Measurements from ENCODE around the gene SAXO2.
"Not testable (repeated sequence)": the region's sequence is repeated elsewhere in the genome, so short reads cannot be mapped to it uniquely, and the experiment has no call there.

The SAXO2 gene

DNA sequence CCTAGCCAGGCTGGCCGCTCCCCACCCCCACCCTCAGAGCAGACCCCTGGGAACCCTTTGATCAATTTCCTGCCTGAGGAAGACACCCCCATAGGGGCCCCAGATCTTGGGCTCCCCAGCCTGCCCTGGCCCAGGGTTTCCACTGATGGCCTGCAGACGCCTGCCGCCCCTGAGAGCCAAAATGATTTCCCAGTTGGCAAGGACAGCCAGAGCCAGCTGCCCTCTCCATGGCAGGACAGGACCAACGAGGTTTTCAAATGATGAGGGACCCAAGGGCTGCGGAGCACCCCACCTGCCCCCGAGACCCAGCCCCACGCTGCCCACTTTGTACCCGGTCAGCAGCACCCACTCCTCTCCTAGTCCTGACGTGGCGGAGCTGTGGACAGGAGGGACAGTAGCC lies 64.8 kb downstream of the SAXO2 start:
- H3K4me1 ChIP-seq (ENCODE audit: control insufficient read depth, insufficient read depth, low read length); H3K4me3 ChIP-seq (ENCODE audit: low read depth, low read length); H3K9me3 ChIP-seq (ENCODE audit: control insufficient read depth, insufficient read depth, low read depth, low read length); H3K27ac ChIP-seq (ENCODE audit: low read depth, low read length); H3K36me3 ChIP-seq (ENCODE audit: control insufficient read depth, insufficient read depth, low read length); H3K9ac ChIP-seq (ENCODE audit: low read length); H3K27me3 ChIP-seq (ENCODE audit: control insufficient read depth, insufficient read depth, low read length): not testable (repeated sequence)

DNA sequence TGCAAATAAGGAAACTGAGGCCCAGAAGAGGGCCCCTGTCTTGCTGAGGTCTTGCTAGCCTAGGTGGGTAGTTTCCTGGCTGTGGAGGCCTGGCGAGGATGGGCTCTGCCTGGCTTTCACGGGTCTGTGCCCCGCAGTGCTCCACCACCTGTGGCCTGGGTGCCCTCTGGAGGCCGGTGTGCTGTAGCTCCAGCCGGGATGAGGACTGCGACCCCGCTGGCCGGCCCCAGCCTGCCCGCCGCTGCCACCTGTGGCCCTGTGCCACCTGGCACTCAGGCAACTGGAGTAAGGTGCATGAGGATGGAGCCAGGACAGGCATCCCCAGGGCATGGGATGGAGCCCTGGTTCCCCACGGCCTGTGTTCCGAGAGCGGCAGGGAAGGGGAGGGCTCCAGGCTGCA lies 66.4 kb downstream of the SAXO2 start:
- not testable (repeated sequence) for H3K27me3 ChIP-seq (ENCODE audit: control insufficient read depth, insufficient read depth, low read length); H3K9ac ChIP-seq (ENCODE audit: low read length); H3K4me3 ChIP-seq (ENCODE audit: low read depth, low read length); H3K9me3 ChIP-seq (ENCODE audit: control insufficient read depth, insufficient read depth, low read depth, low read length); H3K36me3 ChIP-seq (ENCODE audit: control insufficient read depth, insufficient read depth, low read length); H3K27ac ChIP-seq (ENCODE audit: low read depth, low read length); H3K4me1 ChIP-seq (ENCODE audit: control insufficient read depth, insufficient read depth, low read length)

DNA sequence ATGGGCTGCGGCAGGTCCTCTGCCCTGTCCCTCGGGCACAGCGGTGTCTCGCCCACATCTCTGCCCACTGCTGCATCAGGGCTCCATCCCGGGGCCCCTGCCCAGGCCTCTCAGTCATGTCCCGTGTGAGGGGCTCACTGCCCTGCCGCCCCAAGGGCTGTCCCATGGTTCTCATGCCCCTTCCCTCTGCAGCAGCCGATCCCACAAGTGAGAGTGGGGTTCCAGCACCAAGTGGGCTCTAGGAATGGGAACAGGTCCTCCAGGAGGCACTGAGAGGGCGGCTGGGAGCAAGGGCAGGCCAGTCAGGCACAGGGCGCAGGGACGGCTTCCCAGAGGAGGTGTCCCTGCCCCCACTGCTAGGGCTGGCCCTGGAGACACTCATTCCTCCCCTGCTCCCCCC lies 68.3 kb downstream of the SAXO2 start:
- not testable (repeated sequence) for H3K36me3 ChIP-seq (ENCODE audit: control insufficient read depth, insufficient read depth, low read length); H3K27ac ChIP-seq (ENCODE audit: low read depth, low read length); H3K9me3 ChIP-seq (ENCODE audit: control insufficient read depth, insufficient read depth, low read depth, low read length); H3K4me3 ChIP-seq (ENCODE audit: low read depth, low read length); H3K4me1 ChIP-seq (ENCODE audit: control insufficient read depth, insufficient read depth, low read length); H3K9ac ChIP-seq (ENCODE audit: low read length); H3K27me3 ChIP-seq (ENCODE audit: control insufficient read depth, insufficient read depth, low read length)

DNA sequence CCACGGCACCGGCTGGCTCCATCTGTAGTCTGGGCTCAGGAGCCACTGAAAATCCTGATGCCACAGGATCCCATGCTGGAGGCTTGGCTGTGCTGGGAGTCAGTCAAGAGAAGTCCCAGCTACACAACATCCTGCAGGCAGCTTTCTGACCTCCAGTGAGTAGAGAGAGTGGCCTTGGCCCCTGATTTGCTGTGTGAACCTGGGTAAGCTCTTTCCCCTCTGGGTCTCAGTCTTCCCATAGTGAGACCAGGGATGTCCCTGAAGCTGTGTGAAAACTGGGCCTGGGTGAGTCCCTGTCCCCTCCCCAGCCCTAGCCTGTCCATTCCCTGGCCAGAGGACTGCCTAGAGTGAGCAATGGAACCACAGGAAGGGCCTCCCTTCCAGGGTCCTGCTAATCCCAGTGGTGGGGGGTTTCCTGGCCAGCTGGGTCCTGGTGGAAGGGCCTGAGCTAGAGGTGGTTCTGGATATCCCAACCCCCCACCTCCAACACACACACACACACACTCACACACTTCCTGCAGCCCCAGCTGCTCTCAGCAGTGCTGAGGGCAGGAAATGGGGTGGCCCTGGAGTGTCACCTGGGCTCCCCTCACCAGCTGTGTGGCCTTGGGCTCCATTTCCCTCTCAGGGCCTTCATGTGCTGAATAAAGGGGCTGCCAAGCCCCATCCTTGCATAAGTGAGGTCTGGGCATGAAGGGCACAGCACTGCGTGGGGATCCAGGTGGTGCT lies 69.1 kb downstream of the SAXO2 start:
- H3K27ac ChIP-seq (ENCODE audit: low read depth, low read length); H3K9ac ChIP-seq (ENCODE audit: low read length); H3K9me3 ChIP-seq (ENCODE audit: control insufficient read depth, insufficient read depth, low read depth, low read length): not testable (repeated sequence)

DNA sequence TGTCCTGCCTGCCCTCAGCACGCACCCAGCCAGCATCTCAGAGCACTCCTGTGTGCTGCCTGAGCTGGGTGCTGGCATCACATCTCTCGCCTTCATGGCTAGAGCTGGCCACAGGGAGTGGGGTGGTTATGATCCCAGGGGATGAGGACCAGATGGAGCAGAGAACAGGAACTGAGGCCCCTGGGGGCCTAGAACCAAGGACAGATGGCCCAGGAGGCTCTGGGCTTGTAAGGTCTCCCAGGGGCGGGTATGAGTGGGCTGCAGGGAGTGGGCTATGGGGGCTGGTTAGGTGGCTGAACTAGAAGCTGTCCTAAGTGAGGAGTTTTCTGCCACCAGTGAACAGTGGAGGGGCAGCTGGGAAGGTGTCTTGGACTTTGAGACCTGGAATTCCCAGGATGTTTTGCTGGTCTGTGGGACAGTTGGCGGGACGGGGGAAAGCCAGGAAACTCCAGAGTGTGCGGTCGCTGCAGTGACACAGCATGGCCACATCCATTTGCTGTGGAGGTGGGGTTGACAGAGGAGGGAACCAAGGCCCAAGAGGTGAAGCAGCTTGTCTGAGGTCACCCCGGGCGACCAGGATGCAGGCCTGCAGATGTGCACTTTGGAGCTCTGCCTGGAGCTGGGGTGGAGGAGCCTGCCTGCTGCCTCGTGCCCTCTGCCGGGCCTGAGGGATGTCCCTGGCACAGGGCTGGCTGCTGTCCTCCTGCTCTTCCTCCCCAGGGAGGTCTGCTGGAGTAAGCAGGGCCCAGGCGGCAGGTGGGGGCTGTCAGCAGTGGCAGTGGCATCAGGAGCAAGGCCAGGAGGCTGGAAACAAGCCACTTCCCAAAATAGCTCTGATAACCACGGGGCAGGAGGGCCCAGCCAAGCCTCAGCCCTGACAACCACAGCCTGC lies 70.3 kb downstream of the SAXO2 start:
- not testable (repeated sequence) for H3K9me3 ChIP-seq (ENCODE audit: control insufficient read depth, insufficient read depth, low read depth, low read length)

More for the DNA sequence above, 69.1 kb downstream of the SAXO2 start:
- H3K4me3 ChIP-seq (ENCODE audit: low read depth, low read length); H3K36me3 ChIP-seq (ENCODE audit: control insufficient read depth, insufficient read depth, low read length); H3K4me1 ChIP-seq (ENCODE audit: control insufficient read depth, insufficient read depth, low read length); H3K27me3 ChIP-seq (ENCODE audit: control insufficient read depth, insufficient read depth, low read length): not testable (repeated sequence)

DNA sequence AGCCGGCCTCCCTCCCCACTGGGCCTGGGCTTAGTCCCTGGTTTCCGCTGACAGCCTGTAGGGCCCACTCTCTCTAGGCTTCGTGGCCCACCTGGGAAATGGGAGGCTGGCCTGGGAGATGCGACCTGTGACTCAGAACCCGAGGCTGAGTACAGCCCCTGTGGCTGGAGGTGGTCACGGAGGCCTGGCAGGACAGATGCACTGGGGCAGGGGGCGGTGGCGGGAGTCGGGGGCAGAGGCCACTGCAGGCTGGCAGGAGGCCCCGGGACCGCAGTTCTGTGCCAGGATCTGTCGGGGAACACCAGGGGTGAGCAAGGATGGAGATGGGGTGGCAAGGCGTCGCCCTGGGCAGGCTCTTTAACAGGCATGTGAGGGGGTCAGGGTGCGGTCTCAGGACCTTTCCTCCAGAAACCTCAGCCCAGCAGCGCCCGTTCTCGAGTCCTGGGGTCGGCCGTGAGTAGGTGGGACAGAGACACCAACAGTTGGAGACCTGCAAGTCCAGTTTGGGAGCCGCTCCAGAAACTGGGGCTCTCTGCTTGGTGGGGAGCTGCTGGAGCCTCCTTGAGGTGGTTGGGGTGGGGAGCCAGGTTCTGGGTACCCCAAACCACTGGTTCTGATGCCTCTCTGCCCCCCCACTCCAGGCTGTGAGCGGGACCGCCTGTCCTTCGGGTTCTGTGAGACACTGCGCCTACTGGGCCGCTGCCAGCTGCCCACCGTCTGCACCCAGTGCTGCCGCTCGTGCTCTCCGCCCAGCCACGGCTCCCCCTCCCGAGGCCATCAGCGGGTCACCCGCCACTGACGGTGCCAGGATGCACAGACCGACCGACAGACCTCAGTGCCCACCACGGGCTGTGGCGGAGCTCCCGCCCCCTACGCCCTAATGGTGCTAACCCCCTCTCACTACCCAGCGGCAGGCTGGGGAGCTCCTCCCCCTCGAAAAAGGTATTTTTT lies 71.3 kb downstream of the SAXO2 start:
- not testable (repeated sequence) for H3K27ac ChIP-seq (ENCODE audit: low read depth, low read length); H3K4me3 ChIP-seq (ENCODE audit: low read depth, low read length); H3K27me3 ChIP-seq (ENCODE audit: control insufficient read depth, insufficient read depth, low read length); H3K4me1 ChIP-seq (ENCODE audit: control insufficient read depth, insufficient read depth, low read length); H3K9me3 ChIP-seq (ENCODE audit: control insufficient read depth, insufficient read depth, low read depth, low read length); H3K36me3 ChIP-seq (ENCODE audit: control insufficient read depth, insufficient read depth, low read length); H3K9ac ChIP-seq (ENCODE audit: low read length)

More for the DNA sequence above, 70.3 kb downstream of the SAXO2 start:
- not testable (repeated sequence) for H3K27me3 ChIP-seq (ENCODE audit: control insufficient read depth, insufficient read depth, low read length); H3K4me1 ChIP-seq (ENCODE audit: control insufficient read depth, insufficient read depth, low read length); H3K9ac ChIP-seq (ENCODE audit: low read length); H3K36me3 ChIP-seq (ENCODE audit: control insufficient read depth, insufficient read depth, low read length); H3K27ac ChIP-seq (ENCODE audit: low read depth, low read length); H3K4me3 ChIP-seq (ENCODE audit: low read depth, low read length)
